BJ (cell line): Measurements from ENCODE around the gene TFB1M. TPM values are rescaled to one million over a fixed set of nuclear protein-coding genes. Genes with fewer than 3 reads are reported as not detected.
A peak's percentile ranks its signal among the peaks of the same experiment; 100 is the strongest.
"Not testable (repeated sequence)": the region's sequence is repeated elsewhere in the genome, so short reads cannot be mapped to it uniquely, and the experiment has no call there.

Experiments
- CTCF ChIA-PET: fragments of 350-600 bp; formaldehyde crosslinking; extraction: SDS; loops from one replicate; lab custom pipeline; 2021; ENCODE audit warnings: antibody characterized with exemption, inconsistent platforms; lab: Yijun Ruan, JAX
- POLR2A ChIA-PET: fragments of 300-600 bp; sonication (Branson Sonifier 250); formaldehyde crosslinking; extraction: SDS; loops from one replicate; lab custom pipeline; 2021; ENCODE audit warnings: antibody characterized with exemption; lab: Charles Lee
- DNase-seq: peaks from one replicate; pipeline ENCODE4 v3.0.0-alpha.2; 2011; ENCODE audit warnings: low read depth
- H3K27me3 ChIP-seq: 2 replicates; pipeline ENCODE4 v1.6.0; 2011; ENCODE audit warnings: low read length; ENCODE audit not compliant: control insufficient read depth, insufficient read depth
- H3K36me3 ChIP-seq: 2 replicates; pipeline ENCODE4 v1.5.1; 2011; ENCODE audit warnings: low read length; ENCODE audit not compliant: control insufficient read depth, insufficient read depth
- H3K4me3 ChIP-seq: 2 replicates; pipeline ENCODE4 v1.5.1; 2011; ENCODE audit warnings: low read depth, mild to moderate bottlenecking, control low read depth, low read length
- CTCF ChIP-seq: IDR thresholded peaks from 2 replicates; pipeline ENCODE4 v1.5.1; 2011; ENCODE audit warnings: low read depth, mild to moderate bottlenecking, control low read depth, inconsistent platforms, low read length, moderate library complexity; ENCODE audit not compliant: insufficient read depth
- polyA minus RNA-seq: library from RNA; depleted of rRNA, polyadenylated mRNA; stranded (reverse); fragments of >200 nt; gene quantifications from 2 replicates; pipeline ENCODE4 v1.2.3, GENCODE V29; 2011; rRNA and poly(A)+ RNA removed
- polyA plus RNA-seq: library from polyadenylated mRNA; depleted of rRNA; stranded (reverse); fragments of >200 nt; gene quantifications from 2 replicates; pipeline ENCODE4 v1.2.3, GENCODE V29; 2011; rRNA removed

The TFB1M gene
- polyA plus RNA-seq (12.9 and 17.4 TPM in 2 replicates), polyA minus RNA-seq (12.0 and 14.2 TPM in 2 replicates)

DNA sequence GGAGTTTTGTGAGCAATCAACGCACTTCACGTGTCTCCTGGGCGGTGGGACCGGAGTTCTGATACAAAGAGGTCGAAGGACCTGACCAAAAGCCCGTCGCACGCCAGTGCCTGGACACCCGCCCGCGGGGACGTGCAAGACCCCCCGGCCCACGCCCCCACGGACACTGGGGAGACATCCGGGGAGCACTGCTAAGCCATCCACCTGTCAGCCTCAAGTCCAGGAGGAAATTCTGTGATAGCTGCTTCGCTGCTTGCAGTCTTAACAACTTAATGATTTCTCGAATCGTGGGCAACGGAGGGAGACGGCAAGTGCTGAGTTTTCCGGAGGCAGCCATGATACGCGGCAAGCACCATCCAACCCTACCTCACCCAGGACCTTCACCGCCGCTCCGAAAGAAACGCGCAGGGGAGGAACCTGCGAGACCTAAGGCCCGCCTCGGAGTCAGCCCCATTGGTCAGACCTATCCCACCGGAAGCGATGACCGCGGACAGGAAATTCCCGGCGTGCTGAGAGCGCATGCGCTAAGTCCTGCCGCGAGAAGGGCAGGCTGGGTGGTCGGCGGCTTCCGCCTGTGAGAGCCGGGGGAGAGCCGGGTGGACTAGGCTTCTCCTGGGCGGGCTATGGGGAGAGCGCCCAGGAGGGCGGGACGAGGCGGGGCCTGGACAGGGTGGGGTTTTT is at the start of gene TFB1M:
TSS of gene TFB1M (minus strand) at position 393 of the 681 bp plus-strand sequence. CDS start at position 337, 56 bp downstream.
- CTCF ChIA-PET = interaction anchor here (2.2 kb wide), 1 partner anchor 137 kb away, joined by 7 read pairs; no protein-coding TSS in a partner anchor
- peak; percentile 96 for DNase-seq
- POLR2A ChIA-PET = interaction anchor here (0.6 to 0.7 kb wide), 3 partner anchors 206 to 424 kb away, joined by 3 to 4 read pairs (median 4); no protein-coding TSS in a partner anchor
- no peak for TF ChIP-seq CTCF
- Histone ChIP-seq H3K4me3 (peak within 1 kb of the TSS; percentile 75), H3K36me3 (no peaks in the 10 kb centered on the region), H3K27me3 (no peaks in the 10 kb centered on the region)

DNA sequence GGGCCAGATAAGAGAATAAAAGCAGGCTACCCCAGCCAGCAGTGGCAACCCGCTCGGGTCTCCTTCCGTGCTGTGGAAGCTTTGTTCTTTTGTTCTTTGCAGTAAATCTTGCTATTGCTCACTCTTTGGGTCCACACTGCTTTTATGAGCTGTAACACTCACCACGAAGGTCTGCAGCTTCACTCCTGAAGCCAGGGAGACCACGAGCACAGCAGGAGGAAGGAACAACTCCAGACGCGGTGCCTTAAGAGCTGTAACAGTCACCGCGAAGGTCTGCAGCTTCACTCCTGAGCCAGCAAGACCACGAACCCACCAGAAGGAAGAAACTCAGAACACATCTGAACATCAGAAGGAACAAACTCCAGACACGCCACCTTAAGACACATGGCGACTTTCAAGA is 49.7 kb upstream of the TFB1M start:
- CTCF ChIA-PET = interaction anchor here (0.7 kb wide), 1 partner anchor 16 kb away, joined by 3 read pairs; no protein-coding TSS in a partner anchor
- H3K4me3 ChIP-seq, H3K27me3 ChIP-seq, H3K36me3 ChIP-seq, POLR2A ChIA-PET, DNase-seq: not testable (repeated sequence)

GRCh38 chr6:155362968-155363632 is 48.8 kb upstream of the TFB1M start:
- POLR2A ChIA-PET, DNase-seq, H3K27me3 ChIP-seq, H3K36me3 ChIP-seq, H3K4me3 ChIP-seq, CTCF ChIA-PET: not testable (repeated sequence)

GRCh38 chr6:155354167-155354566 is 39.9 kb upstream of the TFB1M start:
- no peaks in the 10 kb centered on the region for H3K36me3 ChIP-seq
- ChIA-PET CTCF (interaction anchor here (1.5 kb wide), 1 partner anchor 14 kb away, joined by 3 read pairs; no protein-coding TSS in a partner anchor), POLR2A (no interaction called here)
- no peaks in the 10 kb centered on the region for H3K27me3 ChIP-seq
- no peak overlapping the region for H3K4me3 ChIP-seq
- DNase-seq = no peak
- TF ChIP-seq CTCF = no peak

GRCh38 chr6:155352811-155353210 is 38.5 kb upstream of the TFB1M start:
- DNase-seq = no peak
- ChIA-PET POLR2A (no interaction called here), CTCF (interaction anchor here (1.3 kb wide), 1 partner anchor 21 kb away, joined by 3 read pairs; no protein-coding TSS in a partner anchor)
- Histone ChIP-seq H3K27me3 (no peaks in the 10 kb centered on the region), H3K4me3 (no peak overlapping the region), H3K36me3 (no peaks in the 10 kb centered on the region)
- TF ChIP-seq CTCF = no peak

- Histone ChIP-seq H3K4me3 (no peak overlapping the region), H3K36me3 (no peaks in the 10 kb centered on the region), H3K27me3 (no peaks in the 10 kb centered on the region)
- CTCF ChIA-PET = interaction anchor here (1.3 kb wide), 1 partner anchor 20 kb away, joined by 3 read pairs; no protein-coding TSS in a partner anchor
- DNase-seq = no peak
- POLR2A ChIA-PET = no interaction called here
- TF ChIP-seq CTCF = no peak
Observed at GRCh38 chr6:155352130-155352420, 37.8 kb upstream of the TFB1M start.
